Activated T-helper 2 cell treated with anti-CD3 and anti-CD28 coated beads, Interferon-gamma antibody, Interleukin-2, Interleukin-4, amounts not matched to agents 10 μg/mL and 5 μg/mL and 100 μg/mL, durations not matched to agents 14 hours and 24 hours and 36 hours (primary cell): ENCODE data around the gene CDK7. TPM values are rescaled to one million over a fixed set of nuclear protein-coding genes. Genes with fewer than 3 reads are reported as not detected.
"Not testable (repeated sequence)": the region's sequence is repeated elsewhere in the genome, so short reads cannot be mapped to it uniquely, and the experiment has no call there.

ENCODE experiments used
- DNase-seq: peaks from one replicate; pipeline ENCODE4 v3.0.0; 2021; ENCODE audit warnings: low spot score
- H3K27ac Mint-ChIP-seq: one replicate; pipeline ENCODE4 v1.8.0; 2021; ENCODE audit warnings: mixed read lengths
- H3K27me3 Mint-ChIP-seq: one replicate; pipeline ENCODE4 v1.8.0; 2021; ENCODE audit warnings: low read depth, mixed read lengths
- H3K36me3 Mint-ChIP-seq: one replicate; pipeline ENCODE4 v1.8.0; 2021; ENCODE audit warnings: low read depth, mixed read lengths
- H3K4me1 Mint-ChIP-seq: one replicate; pipeline ENCODE4 v1.8.0; 2021; ENCODE audit warnings: low read depth, mixed read lengths
- H3K4me3 Mint-ChIP-seq: one replicate; pipeline ENCODE4 v1.8.0; 2021; ENCODE audit warnings: low read depth, mild to moderate bottlenecking, moderate library complexity, mixed read lengths
- H3K9me3 Mint-ChIP-seq: one replicate; pipeline ENCODE4 v1.8.0; 2021; ENCODE audit warnings: mixed read lengths
- intact Hi-C: fragments of 100-400 bp; cut with micrococcal nuclease; formaldehyde crosslinking; loops from one replicate; pipeline ENCODE4 v1.15.1; 2023
- total RNA-seq: library from RNA; stranded (reverse); gene quantifications from 2 replicates; pipeline ENCODE4 v1.2.3, GENCODE V29; 2022

The CDK7 gene
- total RNA-seq, 1 donor from 2014 or later, result 49.4 TPM

DNA sequence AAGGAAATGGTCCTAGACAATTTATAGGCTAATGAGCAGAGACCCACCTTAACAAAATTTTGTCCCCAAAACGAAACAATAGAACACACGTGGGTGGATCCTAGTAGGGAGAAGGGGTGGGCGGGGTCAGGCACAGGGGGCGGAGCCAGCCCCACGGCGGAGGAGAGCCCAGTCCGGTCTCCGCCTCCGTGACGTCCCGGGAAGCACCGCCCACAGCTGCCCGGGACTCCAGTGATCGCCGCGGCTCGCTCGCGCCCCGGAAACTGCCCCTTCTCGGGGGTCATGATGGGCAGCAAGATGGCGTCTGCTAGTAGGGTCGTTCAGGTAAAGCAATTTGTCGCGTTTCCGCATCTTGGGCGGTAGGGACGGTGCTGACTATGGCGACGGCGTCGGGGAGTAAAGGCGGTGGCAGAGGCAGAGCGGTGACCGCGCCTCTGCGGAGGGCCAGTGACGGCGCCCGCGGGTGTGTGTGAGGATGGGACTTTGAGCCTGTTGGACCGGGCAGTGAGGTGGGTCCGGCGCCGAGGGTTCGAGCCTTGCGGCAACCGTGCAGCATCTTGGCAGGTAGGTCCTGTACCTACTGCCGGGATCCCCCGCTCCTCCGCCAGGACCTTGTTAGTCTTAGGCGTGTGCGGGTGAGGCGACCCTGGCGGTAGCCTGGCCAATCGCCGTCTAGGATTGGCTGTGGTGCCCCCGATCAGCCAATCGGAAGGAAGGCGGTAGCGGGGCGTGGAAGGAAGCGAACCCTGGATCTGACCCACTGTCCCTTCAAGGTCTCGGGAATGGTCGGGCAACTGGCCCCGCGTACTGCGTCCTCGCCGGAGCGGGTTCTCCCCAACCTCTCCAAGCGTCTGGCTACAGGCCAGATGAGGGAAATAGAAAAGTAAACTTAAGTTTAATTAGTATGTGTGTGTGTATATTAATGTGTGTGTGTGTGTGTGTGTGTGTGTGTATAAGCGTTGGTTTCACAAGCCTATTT lies 16.8 kb upstream of the CDK7 start:
- intact Hi-C loops, result loop anchor here (1.0 to 10.0 kb wide), 6 partner anchors 16 to 151 kb away; partner anchors contain the start of genes AK6, CCDC125, CCNB1 and CDK7
- peaks cover 10% of the 10 kb centered on the region for H3K4me1 Mint-ChIP-seq
- peak overlapping the region; percentile 97 for H3K27ac Mint-ChIP-seq
- peak overlapping the region; percentile 98 for H3K4me3 Mint-ChIP-seq
- H3K9me3 Mint-ChIP-seq, result no peaks in the 10 kb centered on the region
- peak; percentile 88 for DNase-seq
- H3K36me3 Mint-ChIP-seq, result peaks cover 16% of the 10 kb centered on the region
- H3K27me3 Mint-ChIP-seq, result no peaks in the 10 kb centered on the region

DNA sequence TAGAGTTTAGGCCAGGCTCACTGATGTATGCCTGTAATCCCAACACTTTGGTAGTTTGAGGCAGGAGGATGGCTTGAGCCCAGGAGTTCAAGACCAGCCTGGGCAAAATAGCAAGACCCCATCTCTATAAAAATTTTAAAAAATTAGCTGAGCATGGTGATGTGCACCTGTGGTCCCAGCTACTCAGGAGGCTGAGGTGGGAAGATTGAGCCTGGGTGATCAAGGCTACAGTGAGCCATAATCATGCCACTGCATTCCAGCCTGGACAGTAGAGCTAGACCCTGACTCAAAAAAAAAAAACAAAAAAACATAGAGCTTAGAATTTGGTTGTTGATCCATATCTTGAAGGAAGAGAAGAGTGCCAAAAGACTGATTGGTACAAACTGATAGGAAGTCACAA lies 14.7 kb upstream of the CDK7 start:
- Mint-ChIP-seq H3K27me3 (no peaks in the 10 kb centered on the region), H3K36me3 (peaks cover 13% of the 10 kb centered on the region), H3K4me3 (no peak overlapping the region), H3K4me1 (peaks cover 10% of the 10 kb centered on the region), H3K27ac (no peak overlapping the region), H3K9me3 (no peaks in the 10 kb centered on the region)
- intact Hi-C loops, result loop anchor here (10.0 kb wide), 1 partner anchor 115 kb away; the partner anchor contains the start of gene CCDC125
- DNase-seq, result no peak

DNA sequence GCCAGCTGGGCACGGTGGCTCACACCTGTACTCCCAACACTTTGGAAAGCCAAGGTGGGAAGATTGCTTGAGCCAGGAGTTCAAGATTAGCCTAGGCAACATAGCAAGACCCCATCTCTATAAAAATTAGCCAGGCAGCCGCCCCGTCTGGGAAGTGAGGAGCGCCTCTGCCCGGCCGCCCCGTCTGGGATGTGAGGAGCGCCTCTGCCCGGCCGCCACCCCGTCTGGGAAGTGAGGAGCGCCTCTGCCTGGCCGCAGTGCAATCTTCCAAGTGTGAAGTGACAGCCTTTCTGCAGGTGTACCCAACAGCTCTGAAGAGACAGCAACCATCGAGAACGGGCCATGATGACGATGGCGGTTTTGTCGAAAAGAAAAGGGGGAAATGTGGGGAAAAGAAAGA lies 14.3 kb upstream of the CDK7 start:
- DNase-seq, H3K27ac Mint-ChIP-seq, H3K4me3 Mint-ChIP-seq, H3K27me3 Mint-ChIP-seq, intact Hi-C loops, H3K9me3 Mint-ChIP-seq: not testable (repeated sequence)
- H3K36me3 Mint-ChIP-seq, result peaks cover 11% of the 10 kb centered on the region
- H3K4me1 Mint-ChIP-seq, result peaks cover 10% of the 10 kb centered on the region

DNA sequence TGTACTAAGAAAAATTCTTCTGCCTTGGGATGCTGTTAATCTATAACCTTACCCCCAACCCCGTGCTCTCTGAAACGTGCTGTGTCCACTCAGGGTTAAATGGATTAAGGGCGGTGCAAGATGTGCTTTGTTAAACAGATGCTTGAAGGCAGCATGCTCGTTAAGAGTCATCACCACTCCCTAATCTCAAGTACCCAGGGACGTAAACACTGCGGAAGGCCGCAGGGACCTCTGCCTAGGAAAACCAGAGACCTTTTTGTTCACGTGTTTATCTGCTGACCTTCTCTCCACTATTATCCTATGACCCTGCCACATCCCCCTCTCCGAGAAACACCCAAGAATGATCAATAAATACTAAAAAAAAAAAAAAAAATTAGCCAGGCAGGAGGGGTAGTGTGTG lies 13.9 kb upstream of the CDK7 start:
- H3K27ac Mint-ChIP-seq, H3K4me3 Mint-ChIP-seq, DNase-seq, H3K9me3 Mint-ChIP-seq, H3K4me1 Mint-ChIP-seq, intact Hi-C loops, H3K27me3 Mint-ChIP-seq: not testable (repeated sequence)
- peaks cover 13% of the 10 kb centered on the region for H3K36me3 Mint-ChIP-seq

DNA sequence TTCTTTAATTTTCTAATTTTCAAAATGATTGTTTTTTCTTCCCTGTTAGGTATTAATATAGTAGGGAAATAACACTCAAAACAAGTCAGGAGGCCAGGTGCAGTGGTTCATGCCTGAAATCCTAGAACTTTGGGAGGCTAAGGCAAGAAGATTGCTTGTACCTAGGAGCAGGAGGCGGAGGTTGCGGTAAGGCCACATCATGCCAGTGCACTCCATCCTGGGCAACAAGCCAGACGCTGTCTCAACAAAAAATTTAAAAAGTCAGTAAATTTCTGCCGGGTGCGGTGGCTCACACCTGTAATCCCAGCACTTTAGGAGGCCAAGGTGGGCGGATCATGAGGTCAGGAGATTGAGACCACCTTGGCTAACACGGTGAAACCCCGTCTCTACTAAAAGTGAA lies 10.2 kb upstream of the CDK7 start:
- Mint-ChIP-seq H3K36me3 (peaks cover 23% of the 10 kb centered on the region), H3K4me3 (no peak overlapping the region), H3K9me3 (no peaks in the 10 kb centered on the region), H3K27ac (no peak overlapping the region), H3K27me3 (no peaks in the 10 kb centered on the region), H3K4me1 (no peaks in the 10 kb centered on the region)
- intact Hi-C loops, result no loop called here
- DNase-seq, result no peak

DNA sequence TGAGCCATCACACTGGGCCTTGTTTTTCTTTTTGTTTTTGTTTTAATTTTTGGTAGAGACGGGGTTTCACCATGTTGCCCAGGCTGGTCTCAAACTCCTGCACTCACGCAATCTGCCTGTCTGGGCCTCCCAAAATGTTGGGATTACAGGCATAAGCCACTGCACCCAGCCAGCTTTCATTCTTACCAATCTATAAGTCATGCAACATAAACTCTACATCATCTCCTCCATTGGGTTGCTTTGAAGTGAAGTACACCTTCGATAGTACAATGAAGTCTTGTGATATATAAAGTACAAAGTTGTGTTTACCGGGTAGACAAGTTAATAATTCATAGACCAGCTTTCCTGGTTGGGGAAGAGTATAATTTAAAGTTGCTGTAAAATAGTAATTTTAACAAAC lies 8.8 kb upstream of the CDK7 start:
- DNase-seq, result no peak
- H3K4me1 Mint-ChIP-seq, result no peaks in the 10 kb centered on the region
- intact Hi-C loops, result no loop called here
- H3K9me3 Mint-ChIP-seq, result no peaks in the 10 kb centered on the region
- peaks cover 27% of the 10 kb centered on the region for H3K36me3 Mint-ChIP-seq
- H3K27ac Mint-ChIP-seq, result no peak overlapping the region
- no peaks in the 10 kb centered on the region for H3K27me3 Mint-ChIP-seq
- no peak overlapping the region for H3K4me3 Mint-ChIP-seq

DNA sequence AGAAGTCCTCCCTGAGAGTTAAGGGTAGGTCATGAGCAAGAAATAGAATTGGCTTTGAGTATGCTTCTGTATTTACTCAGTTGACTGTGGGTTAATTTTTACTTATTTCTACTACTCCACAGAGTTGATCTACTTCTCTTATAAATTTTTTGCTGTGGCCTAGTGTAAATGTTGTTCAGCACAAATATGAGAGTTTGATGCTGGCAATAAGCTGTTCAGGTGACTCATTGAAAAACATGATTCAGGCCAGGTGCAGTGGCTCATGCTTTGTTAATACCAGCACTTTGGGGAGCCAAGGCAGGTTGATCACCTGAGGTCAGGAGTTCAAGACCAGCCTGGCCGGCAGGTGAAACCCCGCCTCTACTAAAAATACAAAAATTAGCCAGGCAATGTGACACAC lies 4.5 kb upstream of the CDK7 start:
- H3K27ac Mint-ChIP-seq, result no peak overlapping the region
- intact Hi-C loops, result no loop called here
- no peak overlapping the region for H3K4me3 Mint-ChIP-seq
- H3K9me3 Mint-ChIP-seq, result no peaks in the 10 kb centered on the region
- H3K4me1 Mint-ChIP-seq, result peaks cover 6% of the 10 kb centered on the region
- H3K36me3 Mint-ChIP-seq, result peaks cover 19% of the 10 kb centered on the region
- DNase-seq, result no peak
- no peaks in the 10 kb centered on the region for H3K27me3 Mint-ChIP-seq

DNA sequence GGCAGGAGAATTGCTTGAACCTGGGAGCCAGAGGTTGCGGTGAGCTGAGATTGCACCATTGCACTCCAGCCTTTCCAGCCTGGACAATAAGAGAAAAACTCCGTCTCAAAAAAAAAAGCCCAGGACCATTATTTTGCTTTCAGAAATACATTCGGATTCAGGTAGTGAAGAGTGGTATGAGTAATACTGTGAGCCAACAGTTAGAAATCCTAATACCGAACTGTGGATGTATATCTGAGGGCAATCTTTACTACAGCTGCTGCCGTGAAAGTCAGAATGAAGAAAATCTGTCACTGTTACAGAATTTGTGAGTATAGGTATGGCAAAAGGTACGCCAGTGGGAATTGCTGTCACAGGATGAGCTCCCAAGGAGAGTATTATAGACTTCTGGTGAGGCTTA lies 3.4 kb upstream of the CDK7 start:
- Mint-ChIP-seq H3K9me3 (no peaks in the 10 kb centered on the region), H3K4me3 (no peak overlapping the region), H3K36me3 (peaks cover 15% of the 10 kb centered on the region), H3K27me3 (no peaks in the 10 kb centered on the region), H3K4me1 (peaks cover 10% of the 10 kb centered on the region), H3K27ac (no peak overlapping the region)
- DNase-seq, result no peak
- intact Hi-C loops, result no loop called here

DNA sequence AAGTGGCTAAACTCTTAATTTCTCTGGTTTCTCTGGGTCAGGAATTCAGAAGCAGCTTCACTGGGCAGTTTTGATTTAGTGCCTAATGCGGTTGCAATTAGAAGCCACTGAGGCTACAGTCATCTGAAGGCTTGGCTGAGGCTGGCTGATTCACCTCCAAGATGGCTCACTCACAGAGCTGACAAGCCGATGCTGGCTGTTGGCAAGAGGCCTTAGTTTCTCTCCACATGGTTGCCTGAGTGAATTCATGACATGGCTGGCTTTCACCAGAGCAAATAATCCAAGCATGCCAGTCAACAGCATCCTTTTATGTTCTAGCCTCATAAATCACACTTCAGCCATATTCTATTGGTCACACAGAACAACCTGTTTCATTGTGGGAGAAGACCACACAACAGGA lies 2.8 kb upstream of the CDK7 start:
- Mint-ChIP-seq H3K36me3 (peaks cover 17% of the 10 kb centered on the region), H3K4me3 (no peak overlapping the region), H3K4me1 (peaks cover 12% of the 10 kb centered on the region), H3K27ac (no peak overlapping the region), H3K27me3 (no peaks in the 10 kb centered on the region), H3K9me3 (no peaks in the 10 kb centered on the region)
- no peak for DNase-seq
- intact Hi-C loops, result no loop called here

DNA sequence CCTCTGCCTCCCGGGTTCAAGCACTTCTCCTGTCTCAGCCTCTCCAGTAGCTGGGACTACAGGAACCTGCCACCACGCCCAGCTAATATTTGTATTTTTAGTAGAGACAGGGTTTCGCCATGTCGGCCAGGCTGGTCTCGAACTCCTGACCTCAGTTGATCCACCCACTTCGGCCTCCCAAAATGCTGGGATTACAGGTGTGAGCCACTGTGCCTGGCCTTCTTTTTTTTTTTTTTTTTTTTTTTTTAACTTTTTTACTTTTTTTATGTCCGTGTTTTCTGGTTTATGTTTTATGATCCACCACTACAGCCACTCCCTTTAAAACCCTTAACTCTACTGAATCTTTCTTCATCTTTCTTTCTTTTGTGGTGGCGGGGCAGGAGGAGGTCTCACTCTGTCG lies 2.0 kb downstream of the CDK7 start:
- DNase-seq, H3K27me3 Mint-ChIP-seq, intact Hi-C loops, H3K9me3 Mint-ChIP-seq: not testable (repeated sequence)
- H3K4me3 Mint-ChIP-seq, result peak overlapping the region; percentile 80
- peak overlapping the region; percentile 35 for H3K27ac Mint-ChIP-seq
- H3K36me3 Mint-ChIP-seq, result peaks cover 42% of the 10 kb centered on the region
- peaks cover 36% of the 10 kb centered on the region for H3K4me1 Mint-ChIP-seq

DNA sequence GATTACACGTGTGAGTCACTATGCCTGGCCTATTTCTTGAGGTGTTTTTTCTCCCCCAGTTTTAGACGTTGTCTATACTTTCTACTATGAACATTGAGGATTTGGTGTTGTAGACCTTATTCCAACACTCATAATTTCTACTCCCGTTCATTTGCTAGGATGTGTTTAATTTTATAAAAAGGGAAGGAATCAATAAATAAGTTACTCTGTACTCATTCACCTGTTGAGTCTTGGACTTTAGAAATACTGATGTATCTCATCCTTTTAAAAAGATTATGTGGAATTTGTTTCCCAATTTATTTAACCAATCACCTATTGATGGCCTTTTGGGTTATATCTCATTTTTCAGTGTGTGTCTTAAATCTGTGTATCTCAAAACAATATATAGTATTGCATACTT lies 3.2 kb downstream of the CDK7 start:
- H3K4me1 Mint-ChIP-seq, result peaks cover 40% of the 10 kb centered on the region
- no peak overlapping the region for H3K27ac Mint-ChIP-seq
- H3K36me3 Mint-ChIP-seq, result peaks cover 50% of the 10 kb centered on the region
- no peak for DNase-seq
- no peaks in the 10 kb centered on the region for H3K27me3 Mint-ChIP-seq
- no peaks in the 10 kb centered on the region for H3K9me3 Mint-ChIP-seq
- H3K4me3 Mint-ChIP-seq, result peak overlapping the region; percentile 40
- intact Hi-C loops, result no loop called here

DNA sequence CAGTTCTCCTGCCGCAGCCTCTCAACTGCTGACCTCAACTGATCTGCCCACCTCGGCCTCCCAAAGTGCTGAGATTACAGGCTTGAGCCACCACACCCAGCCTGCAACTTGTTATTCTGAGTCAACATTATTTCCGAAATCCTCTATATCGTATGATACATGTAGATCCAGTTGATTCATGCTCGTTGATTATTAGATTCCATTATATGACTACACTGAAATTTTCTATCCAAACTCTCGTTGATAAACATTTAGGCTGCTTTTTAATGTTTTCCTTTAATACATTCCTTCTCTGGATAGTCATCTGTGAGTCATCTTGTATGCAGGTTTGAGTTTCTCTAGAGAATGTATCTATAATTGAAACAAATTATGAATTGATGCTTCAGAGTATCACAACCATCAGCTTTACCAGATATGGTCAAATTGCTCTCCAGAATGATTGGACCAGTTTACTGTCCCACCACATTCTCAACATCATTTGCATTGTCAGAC lies 4.1 kb downstream of the CDK7 start:
- Mint-ChIP-seq H3K4me3 (no peak overlapping the region), H3K27ac (no peak overlapping the region), H3K4me1 (peaks cover 38% of the 10 kb centered on the region), H3K9me3 (no peaks in the 10 kb centered on the region), H3K27me3 (no peaks in the 10 kb centered on the region), H3K36me3 (peaks cover 56% of the 10 kb centered on the region)
- intact Hi-C loops, result no loop called here
- DNase-seq, result no peak

DNA sequence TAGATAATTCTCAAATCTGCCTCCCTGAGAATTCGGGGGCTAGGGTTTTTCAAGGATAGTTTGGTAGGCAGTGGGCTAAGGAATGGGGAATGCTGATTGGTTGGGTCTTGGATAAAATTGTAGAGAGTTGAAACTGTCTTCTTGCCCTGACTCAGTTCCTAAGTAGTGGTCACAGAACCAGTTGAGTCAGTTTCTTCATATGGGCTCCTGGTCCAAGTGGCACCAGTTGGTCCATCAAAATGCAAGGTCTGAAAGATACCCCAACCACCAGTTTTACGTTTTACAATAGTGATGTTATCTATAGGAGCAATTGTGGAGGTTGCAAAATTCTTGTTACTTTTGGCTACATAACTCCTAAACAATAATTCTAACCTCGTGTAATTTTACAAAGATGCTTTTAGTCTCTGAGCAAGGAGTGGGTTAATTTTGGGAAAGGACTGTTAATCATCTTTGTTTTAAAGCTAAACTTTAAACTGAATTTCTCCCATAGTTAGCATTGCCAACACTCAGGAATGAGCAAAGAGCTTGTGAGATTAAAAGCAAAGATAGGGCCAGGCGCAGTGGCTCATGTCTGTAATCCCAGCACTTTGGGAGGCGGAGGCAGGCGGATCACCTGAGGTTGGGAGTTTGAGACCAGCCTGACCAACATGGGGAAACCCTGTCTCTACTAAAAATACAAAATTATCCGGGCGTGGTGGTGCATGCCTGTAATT lies 7.7 kb downstream of the CDK7 start:
- Mint-ChIP-seq H3K36me3 (peaks cover 60% of the 10 kb centered on the region), H3K27ac (no peak overlapping the region), H3K4me1 (peaks cover 31% of the 10 kb centered on the region), H3K4me3 (no peak overlapping the region), H3K27me3 (no peaks in the 10 kb centered on the region), H3K9me3 (peaks cover 9% of the 10 kb centered on the region)
- DNase-seq, result no peak
- intact Hi-C loops, result no loop called here
